Activated CD8-positive, alpha-beta T cell treated with anti-CD3 and anti-CD28 coated beads, Interleukin-2, amount 10 ng/mL, durations not matched to agents 7 days and 5 days (primary cell): ENCODE measurements around the gene RECK. TPM values are rescaled to one million over a fixed set of nuclear protein-coding genes. Genes with fewer than 3 reads are reported as not detected.
"Not testable (repeated sequence)": the region's sequence is repeated elsewhere in the genome, so short reads cannot be mapped to it uniquely, and the experiment has no call there.

Source experiments
- ATAC-seq: fragments of 150-1000 bp; cut with Tn5 transposase; one replicate; pipeline ENCODE4 v1.10.0; 2021; ENCODE audit warnings: moderate library complexity
- CTCF ChIA-PET: fragments of 350-600 bp; sonication (Branson Sonifier 250); formaldehyde crosslinking; loops from one replicate; lab custom pipeline; 2021; ENCODE audit warnings: antibody characterized with exemption; lab: Charles Lee
- POLR2A ChIA-PET: fragments of 350-600 bp; sonication (Branson Sonifier 250); formaldehyde crosslinking; loops from one replicate; lab custom pipeline; 2021; ENCODE audit warnings: antibody characterized with exemption; lab: Charles Lee
- DNase-seq: peaks from one replicate; pipeline ENCODE4 v3.0.0-alpha.2; 2020
- H3K27ac Mint-ChIP-seq: one replicate; pipeline ENCODE4 v1.8.0; 2021; ENCODE audit warnings: mild to moderate bottlenecking, mixed read lengths
- H3K27me3 Mint-ChIP-seq: one replicate; pipeline ENCODE4 v1.8.0; 2021; ENCODE audit warnings: low read depth, mixed read lengths
- H3K36me3 Mint-ChIP-seq: one replicate; pipeline ENCODE4 v1.8.0; 2021; ENCODE audit warnings: low read depth, mixed read lengths
- H3K4me1 Mint-ChIP-seq: one replicate; pipeline ENCODE4 v1.8.0; 2021; ENCODE audit warnings: low read depth, mixed read lengths
- H3K4me3 Mint-ChIP-seq: one replicate; pipeline ENCODE4 v1.8.0; 2021; ENCODE audit warnings: mild to moderate bottlenecking, mixed read lengths
- H3K9me3 Mint-ChIP-seq: one replicate; pipeline ENCODE4 v1.8.0; 2022; ENCODE audit warnings: mixed read lengths; ENCODE audit not compliant: insufficient read depth
- total RNA-seq, 2 experiments: library from RNA; stranded (reverse); gene quantifications; one replicate each; pipeline ENCODE4 v1.2.3, GENCODE V29; 2021

Gene RECK, protein sequence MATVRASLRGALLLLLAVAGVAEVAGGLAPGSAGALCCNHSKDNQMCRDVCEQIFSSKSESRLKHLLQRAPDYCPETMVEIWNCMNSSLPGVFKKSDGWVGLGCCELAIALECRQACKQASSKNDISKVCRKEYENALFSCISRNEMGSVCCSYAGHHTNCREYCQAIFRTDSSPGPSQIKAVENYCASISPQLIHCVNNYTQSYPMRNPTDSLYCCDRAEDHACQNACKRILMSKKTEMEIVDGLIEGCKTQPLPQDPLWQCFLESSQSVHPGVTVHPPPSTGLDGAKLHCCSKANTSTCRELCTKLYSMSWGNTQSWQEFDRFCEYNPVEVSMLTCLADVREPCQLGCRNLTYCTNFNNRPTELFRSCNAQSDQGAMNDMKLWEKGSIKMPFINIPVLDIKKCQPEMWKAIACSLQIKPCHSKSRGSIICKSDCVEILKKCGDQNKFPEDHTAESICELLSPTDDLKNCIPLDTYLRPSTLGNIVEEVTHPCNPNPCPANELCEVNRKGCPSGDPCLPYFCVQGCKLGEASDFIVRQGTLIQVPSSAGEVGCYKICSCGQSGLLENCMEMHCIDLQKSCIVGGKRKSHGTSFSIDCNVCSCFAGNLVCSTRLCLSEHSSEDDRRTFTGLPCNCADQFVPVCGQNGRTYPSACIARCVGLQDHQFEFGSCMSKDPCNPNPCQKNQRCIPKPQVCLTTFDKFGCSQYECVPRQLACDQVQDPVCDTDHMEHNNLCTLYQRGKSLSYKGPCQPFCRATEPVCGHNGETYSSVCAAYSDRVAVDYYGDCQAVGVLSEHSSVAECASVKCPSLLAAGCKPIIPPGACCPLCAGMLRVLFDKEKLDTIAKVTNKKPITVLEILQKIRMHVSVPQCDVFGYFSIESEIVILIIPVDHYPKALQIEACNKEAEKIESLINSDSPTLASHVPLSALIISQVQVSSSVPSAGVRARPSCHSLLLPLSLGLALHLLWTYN
- total RNA-seq = 1 to 10 TPM; 5.7 to 7.3 TPM

DNA sequence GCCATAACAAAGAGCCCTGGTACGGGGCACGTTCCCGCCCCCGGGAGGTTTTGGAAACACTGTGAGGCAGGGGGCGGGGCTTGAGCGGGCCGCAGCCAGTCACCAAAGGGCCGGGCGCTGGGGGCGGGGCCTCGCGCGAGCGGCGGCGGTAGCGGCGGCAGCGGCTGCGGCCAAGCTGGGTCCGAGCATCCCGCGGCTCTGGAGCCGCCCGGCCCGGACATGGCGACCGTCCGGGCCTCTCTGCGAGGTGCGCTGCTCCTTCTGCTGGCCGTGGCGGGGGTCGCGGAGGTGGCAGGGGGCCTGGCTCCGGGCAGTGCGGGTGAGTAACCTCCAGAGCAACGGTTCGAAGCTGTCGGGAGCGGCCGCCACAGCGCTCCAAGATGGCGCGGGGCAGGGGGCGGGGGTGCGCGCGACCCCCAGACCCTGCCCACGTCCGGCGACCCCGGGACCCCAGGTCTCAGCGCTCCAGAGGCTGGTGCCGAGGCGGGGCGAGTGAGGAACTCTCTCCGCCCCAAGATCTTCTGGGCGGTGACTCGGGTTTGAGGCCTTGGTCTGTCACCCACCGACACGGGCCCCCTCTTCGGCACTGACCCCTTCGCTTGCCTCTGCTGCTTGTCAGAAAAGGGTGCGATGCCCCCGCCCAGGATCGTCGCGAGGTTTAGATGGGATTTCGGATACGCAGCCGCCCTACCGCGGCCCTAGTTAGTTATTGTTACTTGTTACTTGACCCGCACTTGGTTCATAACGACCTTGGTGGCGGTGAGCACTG is at the start of gene RECK:
RECK (plus strand) TSS at position 134 of the 769 bp plus-strand sequence; CDS start at position 220, 86 bp downstream.
- Mint-ChIP-seq H3K27me3 (peaks cover 20% of the 10 kb centered on the region), H3K36me3 (no peaks in the 10 kb centered on the region), H3K4me3 (peak within 1 kb of the TSS; percentile 87), H3K27ac (peak within 1 kb of the TSS; percentile 68), H3K9me3 (no peaks in the 10 kb centered on the region), H3K4me1 (peaks cover 40% of the 10 kb centered on the region)
- peak; percentile 93 for ATAC-seq
- ChIA-PET POLR2A (interaction anchor here (0.6 to 0.8 kb wide), 5 partner anchors 9 to 176 kb away, joined by 3 read pairs; no protein-coding TSS in a partner anchor), CTCF (interaction anchor here (0.9 to 4.5 kb wide), 4 partner anchors 13 to 130 kb away, joined by 3 to 40 read pairs (median 6); no protein-coding TSS in a partner anchor)
- DNase-seq = peak; percentile 88

DNA sequence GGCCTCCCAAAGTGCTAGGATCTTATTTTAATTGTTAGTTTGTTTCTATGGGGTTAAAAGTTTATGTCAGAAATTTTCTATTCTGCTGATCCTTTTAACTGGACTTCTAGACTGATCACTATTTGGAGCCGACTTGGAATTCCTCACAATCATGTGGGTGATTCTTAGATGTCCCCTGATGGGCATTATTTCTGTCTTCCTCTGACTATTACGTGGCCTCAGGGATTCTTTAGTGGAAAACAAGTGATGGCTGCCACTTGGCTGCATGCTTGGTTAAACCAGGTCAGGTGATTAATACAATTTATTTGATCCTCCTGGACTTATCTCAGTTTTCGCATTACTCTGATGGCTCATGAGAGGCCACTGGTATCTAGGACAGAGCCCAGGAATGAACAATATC is 46.6 kb upstream of the RECK start:
- ChIA-PET CTCF (no interaction called here), POLR2A (no interaction called here)
- DNase-seq = no peak
- ATAC-seq = no peak
- no peaks in the 10 kb centered on the region for H3K36me3 Mint-ChIP-seq
- no peaks in the 10 kb centered on the region for H3K9me3 Mint-ChIP-seq
- no peak overlapping the region for H3K4me3 Mint-ChIP-seq
- no peak overlapping the region for H3K27ac Mint-ChIP-seq
- H3K27me3 Mint-ChIP-seq = peaks cover 24% of the 10 kb centered on the region
- no peaks in the 10 kb centered on the region for H3K4me1 Mint-ChIP-seq

DNA sequence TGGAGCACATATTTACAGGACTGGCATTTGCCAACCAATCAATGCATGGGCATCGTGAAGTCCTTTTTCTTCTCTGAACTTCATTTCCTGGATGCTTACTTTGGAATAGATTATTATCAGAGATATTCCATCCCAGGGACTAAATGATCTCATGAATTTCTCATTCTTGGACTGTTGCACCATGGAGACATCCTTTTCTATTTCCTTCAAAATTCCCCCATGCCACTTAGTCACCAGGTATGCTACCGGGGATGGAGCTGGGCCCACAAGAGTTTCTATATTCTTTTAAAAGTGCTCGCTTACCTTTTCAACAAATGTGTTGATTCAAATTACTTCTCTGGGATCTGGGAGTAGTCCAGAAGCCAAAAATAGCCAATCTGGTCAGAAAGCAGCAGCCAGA is 43.6 kb upstream of the RECK start:
- CTCF ChIA-PET = interaction anchor here (2.0 to 2.9 kb wide), 2 partner anchors 14 to 18 kb away, joined by 5 to 19 read pairs; no protein-coding TSS in a partner anchor
- H3K27me3 Mint-ChIP-seq = peaks cover 29% of the 10 kb centered on the region
- DNase-seq, H3K27ac Mint-ChIP-seq, H3K4me3 Mint-ChIP-seq, POLR2A ChIA-PET, ATAC-seq, H3K9me3 Mint-ChIP-seq, H3K4me1 Mint-ChIP-seq, H3K36me3 Mint-ChIP-seq: not testable (repeated sequence)

DNA sequence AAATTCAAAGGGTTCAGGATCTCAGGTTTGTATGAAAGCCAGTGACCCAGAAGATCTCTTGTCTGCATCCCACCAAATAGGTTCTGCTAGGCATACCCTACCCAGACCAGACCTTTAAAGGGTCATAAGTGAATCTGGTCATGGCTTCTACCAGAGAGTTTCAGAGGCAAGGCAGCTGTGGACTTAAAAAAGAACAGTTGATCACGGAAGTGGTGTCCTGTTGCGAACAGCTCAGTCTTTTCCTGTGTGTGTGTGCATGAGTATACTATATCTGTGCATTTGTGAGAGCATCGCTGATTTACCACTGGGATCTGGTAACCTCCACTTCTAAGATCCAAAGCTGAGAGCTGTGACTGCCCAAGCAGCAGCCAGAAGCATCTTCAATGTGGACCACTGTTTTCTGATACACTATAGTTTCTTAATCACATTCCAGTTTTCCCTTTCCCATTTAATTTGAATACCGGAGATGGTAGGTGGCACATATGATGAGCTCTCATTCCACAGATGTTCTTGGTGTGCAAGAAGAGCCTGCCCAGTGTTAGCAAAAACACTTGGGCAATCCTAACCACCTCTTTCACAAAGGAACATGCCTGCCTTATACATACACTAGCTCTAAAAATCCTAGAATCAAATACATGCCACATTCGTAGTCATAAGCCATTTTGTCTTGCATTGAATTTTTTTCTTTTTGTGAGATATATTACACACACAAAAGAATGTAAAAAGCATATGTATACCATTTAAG is 42.6 kb upstream of the RECK start:
- ATAC-seq (no peak), DNase-seq (no peak)
- Mint-ChIP-seq H3K27me3 (peaks cover 25% of the 10 kb centered on the region), H3K4me3 (no peak overlapping the region), H3K4me1 (no peaks in the 10 kb centered on the region), H3K9me3 (peaks cover 7% of the 10 kb centered on the region), H3K36me3 (no peaks in the 10 kb centered on the region), H3K27ac (no peak overlapping the region)
- ChIA-PET POLR2A (no interaction called here), CTCF (interaction anchor here (1.0 to 2.9 kb wide), 4 partner anchors 13 to 91 kb away, joined by 3 to 19 read pairs (median 4); no protein-coding TSS in a partner anchor)

DNA sequence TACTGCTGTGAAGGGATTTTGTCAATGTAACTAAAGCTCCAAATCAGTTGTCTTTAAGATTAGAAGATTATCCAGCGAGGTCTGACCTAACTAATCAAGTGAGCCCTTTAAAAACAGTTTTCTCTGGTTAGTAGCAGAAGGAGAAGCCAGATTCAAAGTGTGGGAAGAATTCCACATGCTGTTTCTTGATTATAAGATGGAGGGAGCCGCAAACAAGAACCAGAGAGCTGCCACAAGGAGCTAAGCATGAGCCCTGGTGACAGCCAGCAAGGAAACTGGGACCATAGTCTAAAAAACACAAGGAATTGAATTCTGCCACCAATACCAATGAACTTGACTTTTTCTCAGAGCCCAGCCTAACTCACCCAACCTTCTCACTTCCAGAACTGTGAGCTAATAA is 41.8 kb upstream of the RECK start:
- no peak for DNase-seq
- no peak overlapping the region for H3K4me3 Mint-ChIP-seq
- H3K27me3 Mint-ChIP-seq = peaks cover 27% of the 10 kb centered on the region
- no peak overlapping the region for H3K27ac Mint-ChIP-seq
- no peak for ATAC-seq
- POLR2A ChIA-PET = no interaction called here
- no peaks in the 10 kb centered on the region for H3K36me3 Mint-ChIP-seq
- peaks cover 7% of the 10 kb centered on the region for H3K9me3 Mint-ChIP-seq
- CTCF ChIA-PET = interaction anchor here (1.0 to 2.9 kb wide), 4 partner anchors 13 to 92 kb away, joined by 3 to 19 read pairs (median 4); no protein-coding TSS in a partner anchor
- no peaks in the 10 kb centered on the region for H3K4me1 Mint-ChIP-seq

DNA sequence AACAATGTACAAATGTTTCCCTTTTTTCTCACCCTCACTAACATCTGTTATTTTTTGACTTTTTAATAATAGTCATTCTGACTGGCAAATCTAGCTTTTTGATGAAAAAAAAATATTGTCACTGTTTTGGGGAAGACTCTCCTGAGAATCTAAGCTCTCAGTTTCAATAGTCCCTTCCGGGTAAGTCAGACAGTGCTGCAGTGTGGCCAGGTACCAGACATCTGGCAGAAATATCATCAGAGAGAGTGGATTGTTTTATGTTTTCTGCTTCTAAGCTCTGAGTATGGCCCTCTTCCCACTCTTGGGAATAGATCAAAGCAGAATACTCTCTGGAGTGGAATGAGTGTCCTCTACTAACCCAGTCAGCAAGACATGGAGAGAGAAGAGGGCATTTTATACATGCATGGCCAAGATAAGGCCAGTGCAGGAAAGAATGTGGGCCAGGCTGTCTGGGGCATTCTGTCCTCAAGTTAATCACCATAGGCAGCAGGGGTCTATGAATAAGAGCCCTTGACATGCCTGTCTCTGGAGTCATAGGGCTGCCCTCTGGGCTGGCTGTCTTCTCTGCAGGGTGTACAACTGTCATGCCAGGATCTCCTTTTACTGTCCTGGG is 40.2 kb upstream of the RECK start:
- CTCF ChIA-PET = interaction anchor here (0.6 to 0.7 kb wide), 3 partner anchors 11 to 42 kb away, joined by 3 to 4 read pairs (median 3); no protein-coding TSS in a partner anchor
- POLR2A ChIA-PET = no interaction called here
- no peak for ATAC-seq
- H3K4me1 Mint-ChIP-seq = no peaks in the 10 kb centered on the region
- no peak overlapping the region for H3K4me3 Mint-ChIP-seq
- H3K36me3 Mint-ChIP-seq = no peaks in the 10 kb centered on the region
- no peak for DNase-seq
- peaks cover 7% of the 10 kb centered on the region for H3K9me3 Mint-ChIP-seq
- H3K27ac Mint-ChIP-seq = no peak overlapping the region
- peaks cover 34% of the 10 kb centered on the region for H3K27me3 Mint-ChIP-seq

DNA sequence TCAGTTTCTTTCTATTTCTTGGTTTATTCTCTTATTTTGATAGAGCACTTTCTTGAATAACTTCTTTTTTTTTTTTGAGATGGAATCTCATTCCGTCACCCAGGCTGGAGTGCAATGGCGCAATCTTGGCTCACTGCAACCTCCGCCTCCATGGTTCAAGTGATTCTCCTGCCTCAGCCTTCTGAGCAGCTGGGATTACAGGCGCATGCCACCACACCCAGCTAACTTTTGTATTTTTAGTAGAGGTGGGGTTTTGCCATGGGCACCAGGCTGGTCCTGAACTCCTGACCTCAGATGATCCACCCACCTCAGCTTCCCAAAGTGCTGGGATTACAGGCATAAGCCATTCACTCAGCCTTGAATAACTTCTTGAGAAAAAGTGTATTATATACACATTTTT is 39.7 kb upstream of the RECK start:
- POLR2A ChIA-PET, DNase-seq, ATAC-seq, H3K9me3 Mint-ChIP-seq, H3K36me3 Mint-ChIP-seq, H3K27ac Mint-ChIP-seq, H3K4me3 Mint-ChIP-seq, H3K4me1 Mint-ChIP-seq, CTCF ChIA-PET: not testable (repeated sequence)
- H3K27me3 Mint-ChIP-seq = peaks cover 32% of the 10 kb centered on the region

DNA sequence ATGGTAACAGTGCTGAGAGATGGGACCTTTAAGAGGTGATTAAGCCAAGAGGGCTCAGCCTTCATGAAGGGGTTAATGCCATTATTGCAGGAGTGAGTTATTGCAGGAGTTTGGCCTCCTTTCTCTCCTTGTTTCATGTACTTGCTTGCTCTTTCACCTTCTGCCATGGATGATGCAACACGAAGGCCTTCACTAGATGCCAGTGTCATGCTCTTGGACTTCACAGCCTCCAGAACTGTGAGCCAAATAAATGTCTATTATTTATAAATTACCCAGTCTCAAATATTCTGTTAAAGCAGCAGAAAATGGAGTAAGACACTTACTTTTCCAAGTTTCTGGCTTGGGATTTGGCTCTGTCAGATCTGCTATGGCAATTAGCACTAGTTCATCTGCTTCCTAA is 38.4 kb upstream of the RECK start:
- no peaks in the 10 kb centered on the region for H3K4me1 Mint-ChIP-seq
- ChIA-PET CTCF (no interaction called here), POLR2A (no interaction called here)
- no peak for DNase-seq
- peaks cover 36% of the 10 kb centered on the region for H3K27me3 Mint-ChIP-seq
- no peak for ATAC-seq
- H3K36me3 Mint-ChIP-seq = no peaks in the 10 kb centered on the region
- no peak overlapping the region for H3K27ac Mint-ChIP-seq
- no peak overlapping the region for H3K4me3 Mint-ChIP-seq
- H3K9me3 Mint-ChIP-seq = peaks cover 7% of the 10 kb centered on the region

DNA sequence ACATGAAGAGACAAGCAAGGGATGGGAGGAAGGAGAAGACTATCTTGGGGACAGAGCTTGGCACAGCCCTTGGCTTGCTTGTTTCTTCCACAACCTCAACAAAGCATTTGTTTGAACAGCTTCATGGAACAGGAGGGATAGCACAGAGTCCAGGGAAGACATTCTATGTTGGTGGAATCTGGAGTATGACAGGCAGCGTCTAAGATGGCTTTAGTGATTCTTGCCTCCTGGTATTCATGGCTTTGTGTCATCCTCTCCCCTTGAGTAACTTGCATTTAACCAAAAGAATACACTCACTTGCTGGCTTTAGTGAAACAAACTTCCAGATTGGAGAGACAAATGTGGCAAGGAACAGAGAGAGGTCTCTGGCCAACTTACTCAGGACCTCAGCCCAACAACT is 30.8 kb upstream of the RECK start:
- CTCF ChIA-PET = interaction anchor here (0.9 to 2.9 kb wide), 2 partner anchors 9 to 12 kb away, joined by 3 to 19 read pairs; no protein-coding TSS in a partner anchor
- Mint-ChIP-seq H3K4me1 (peaks cover 10% of the 10 kb centered on the region), H3K36me3 (no peaks in the 10 kb centered on the region), H3K4me3 (no peak overlapping the region), H3K9me3 (peaks cover 3% of the 10 kb centered on the region), H3K27me3 (peaks cover 46% of the 10 kb centered on the region), H3K27ac (no peak overlapping the region)
- POLR2A ChIA-PET = no interaction called here
- ATAC-seq = no peak
- DNase-seq = no peak
